Measurements from ENCODE around the gene SNX17. TPM values are rescaled to one million over a fixed set of nuclear protein-coding genes. Genes with fewer than 3 reads are reported as not detected.

The SNX17 gene
- total RNA-seq, 4 donors from 2014 or later: 104 to 130 (median 118) TPM

DNA sequence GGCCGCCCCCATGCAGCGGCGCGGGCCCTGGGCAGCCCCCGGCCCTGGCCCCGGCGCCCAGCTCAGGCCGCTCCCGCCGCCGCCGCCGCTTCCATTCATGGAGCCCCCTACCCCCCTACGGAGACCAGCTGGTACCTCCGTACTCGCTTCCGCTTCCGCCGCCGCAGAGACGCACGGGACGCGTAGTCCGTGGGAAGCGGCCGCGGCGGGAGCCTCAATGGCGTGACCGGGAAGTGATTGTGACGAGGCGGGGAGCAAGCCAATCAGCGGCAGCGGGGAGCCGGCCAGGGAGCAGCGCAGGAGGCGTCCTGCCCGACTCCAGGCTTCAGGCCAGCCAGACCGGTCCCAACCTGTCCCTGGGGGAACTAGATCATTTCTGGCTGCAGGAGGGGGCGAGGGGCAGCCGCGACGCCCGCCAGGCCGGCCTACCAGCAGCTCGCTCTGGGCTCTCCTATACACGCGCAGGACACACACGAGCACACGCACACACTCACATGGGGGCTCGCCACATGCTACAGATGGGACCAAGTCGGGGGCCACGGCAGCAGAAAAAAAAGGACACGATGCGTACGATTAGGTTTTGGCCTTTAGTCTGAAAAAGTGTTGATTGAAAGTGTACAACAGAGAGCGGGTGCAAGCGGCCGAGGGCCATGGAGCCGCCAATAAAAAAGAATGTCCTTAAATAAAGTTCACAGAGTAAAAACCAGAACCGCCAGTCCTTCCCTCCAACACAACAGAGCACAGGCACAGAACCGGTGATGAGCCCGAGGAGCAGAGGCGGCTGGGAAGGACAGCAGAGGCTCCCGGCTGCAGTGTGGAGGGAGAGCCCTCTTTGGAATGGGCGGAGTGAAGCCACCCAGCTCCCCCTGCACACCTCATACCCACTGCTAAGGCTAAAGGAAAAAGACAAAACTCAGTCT lies 10.5 kb downstream of the SNX17 start, which contains the start of gene ZNF513:
TSS of gene ZNF513 (minus strand) at position 109 of the 920 bp plus-strand sequence. CDS start 208 bp downstream, outside the sequence.
- ATAC-seq: peak; percentile 98

DNA sequence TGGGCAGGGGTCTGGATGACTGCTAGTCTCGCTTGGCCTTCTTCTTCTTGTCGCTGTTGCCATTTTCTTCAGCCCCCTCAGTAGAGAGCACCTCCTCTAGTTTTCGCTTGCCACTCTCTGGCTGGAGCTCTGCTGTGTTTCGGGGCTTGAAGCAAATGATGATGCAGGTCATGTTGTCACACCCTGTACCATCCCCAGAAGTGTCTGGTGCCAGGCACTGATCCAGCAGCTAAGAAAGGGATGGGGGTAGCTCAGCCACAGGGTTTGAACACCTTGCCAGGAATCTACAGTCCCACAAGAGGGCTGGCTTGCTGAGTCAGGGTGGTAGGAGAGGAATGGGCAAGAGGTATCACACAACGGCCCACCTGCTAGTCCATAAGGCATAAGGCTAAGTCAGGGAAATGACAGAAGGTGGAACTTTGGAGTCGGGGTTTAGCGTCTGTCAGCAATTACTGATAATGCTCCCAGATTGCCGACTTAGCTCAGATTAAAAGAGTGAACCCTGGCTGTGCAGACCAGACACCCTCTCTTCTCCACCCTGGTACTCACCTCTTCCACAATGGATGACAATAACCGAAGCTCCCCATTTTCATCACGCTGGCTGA lies 11.3 kb downstream of the SNX17 start:
- H3K27ac ChIP-seq: peak overlapping the region in 3 of 4 donors; percentile 90 to 95 (median 90)
- H3K4me3 ChIP-seq: no peak overlapping the region
- WGBS, 2 donors (ENCODE audit: low coverage in 1 of 2): 83 to 96% methylated on average over 4 to 6 of the region's 10 CpGs
- no peaks in the 10 kb centered on the region for H3K27me3 ChIP-seq
- no peak for ATAC-seq
- H3K9me3 ChIP-seq: no peaks in the 10 kb centered on the region
- peaks cover 0 to 34% (median 14%) of the 10 kb centered on the region in 3 donors for H3K4me1 ChIP-seq
- peaks cover 0 to 71% of the 10 kb centered on the region in 2 donors for H3K36me3 ChIP-seq
- TF ChIP-seq POLR2AphosphoS5 (IDR thresholded peaks at IDR 0.05) (no peak), POLR2A (IDR thresholded peaks at IDR 0.05) (no peak), EP300 (IDR thresholded peaks at IDR 0.05) (no peak)
- TF ChIP-seq, protein P1, sequence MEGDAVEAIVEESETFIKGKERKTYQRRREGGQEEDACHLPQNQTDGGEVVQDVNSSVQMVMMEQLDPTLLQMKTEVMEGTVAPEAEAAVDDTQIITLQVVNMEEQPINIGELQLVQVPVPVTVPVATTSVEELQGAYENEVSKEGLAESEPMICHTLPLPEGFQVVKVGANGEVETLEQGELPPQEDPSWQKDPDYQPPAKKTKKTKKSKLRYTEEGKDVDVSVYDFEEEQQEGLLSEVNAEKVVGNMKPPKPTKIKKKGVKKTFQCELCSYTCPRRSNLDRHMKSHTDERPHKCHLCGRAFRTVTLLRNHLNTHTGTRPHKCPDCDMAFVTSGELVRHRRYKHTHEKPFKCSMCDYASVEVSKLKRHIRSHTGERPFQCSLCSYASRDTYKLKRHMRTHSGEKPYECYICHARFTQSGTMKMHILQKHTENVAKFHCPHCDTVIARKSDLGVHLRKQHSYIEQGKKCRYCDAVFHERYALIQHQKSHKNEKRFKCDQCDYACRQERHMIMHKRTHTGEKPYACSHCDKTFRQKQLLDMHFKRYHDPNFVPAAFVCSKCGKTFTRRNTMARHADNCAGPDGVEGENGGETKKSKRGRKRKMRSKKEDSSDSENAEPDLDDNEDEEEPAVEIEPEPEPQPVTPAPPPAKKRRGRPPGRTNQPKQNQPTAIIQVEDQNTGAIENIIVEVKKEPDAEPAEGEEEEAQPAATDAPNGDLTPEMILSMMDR (IDR thresholded peaks at IDR 0.05): no peak

More for the DNA sequence above, 10.5 kb downstream of the SNX17 start, which contains the start of gene ZNF513:
- Histone ChIP-seq H3K4me3 (peak within 1 kb of the TSS; percentile 53 to 79), H3K36me3 (peaks cover 0 to 71% of the 10 kb centered on the region in 2 donors), H3K9me3 (no peaks in the 10 kb centered on the region), H3K4me1 (peaks cover 0 to 34% (median 14%) of the 10 kb centered on the region in 3 donors), H3K27me3 (no peaks in the 10 kb centered on the region), H3K27ac (peak within 1 kb of the TSS; percentile 66 to 95 (median 90))
- 22 to 38% methylated on average over 16 to 22 of the region's 67 CpGs for WGBS, 2 donors (ENCODE audit: low coverage in 1 of 2)
- TF ChIP-seq, protein P1 (IDR thresholded peaks at IDR 0.05): no peak
- TF ChIP-seq POLR2AphosphoS5 (IDR thresholded peaks at IDR 0.05) (peak; percentile 89), POLR2A (IDR thresholded peaks at IDR 0.05) (peak; percentile 27 to 28), EP300 (IDR thresholded peaks at IDR 0.05) (no peak)

DNA sequence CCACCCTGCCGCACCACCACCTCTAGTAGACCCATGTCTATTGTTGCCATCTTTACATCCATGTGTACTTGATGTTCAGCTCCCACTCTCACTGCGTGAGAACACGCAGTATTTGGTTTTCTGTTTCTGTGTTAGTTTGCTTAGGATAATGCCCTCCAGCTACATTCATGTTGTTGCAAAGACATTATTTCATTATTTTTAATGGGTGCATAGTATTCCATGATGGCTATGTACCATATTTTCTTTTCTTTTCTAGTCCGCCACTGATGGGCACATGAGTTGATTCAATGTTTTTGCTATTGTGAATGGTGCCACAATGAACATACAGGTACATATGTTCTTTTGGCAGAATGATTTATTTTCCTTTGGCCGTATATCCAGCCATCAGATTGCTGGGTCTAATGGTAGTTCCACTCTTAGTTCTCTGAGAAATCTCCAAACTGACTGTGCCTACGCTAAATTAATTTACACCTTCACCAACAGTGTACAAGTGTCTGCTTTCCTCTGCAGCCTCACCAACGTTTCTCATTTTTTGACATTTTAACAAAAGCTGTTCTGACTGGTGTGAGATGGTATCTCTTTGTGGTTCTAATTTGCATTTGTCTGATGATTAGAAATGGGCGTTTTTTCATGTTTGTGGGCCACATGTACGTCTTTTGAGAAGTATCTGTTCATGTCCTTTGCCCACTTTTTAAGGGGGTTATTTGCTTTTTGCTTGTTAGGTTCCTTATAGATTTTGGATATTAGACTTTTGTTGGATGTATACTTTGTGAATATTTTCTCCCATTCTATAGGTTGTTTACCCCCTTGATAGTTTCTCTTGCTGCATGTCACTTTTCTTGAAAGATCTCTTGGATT lies 20.6 kb downstream of the SNX17 start:
- Histone ChIP-seq H3K27ac (no peak overlapping the region), H3K9me3 (no peaks in the 10 kb centered on the region), H3K36me3 (peaks cover 0 to 22% of the 10 kb centered on the region in 2 donors), H3K4me3 (no peak overlapping the region), H3K27me3 (no peaks in the 10 kb centered on the region), H3K4me1 (no peaks in the 10 kb centered on the region)
- WGBS, 2 donors (ENCODE audit: low coverage in 1 of 2): 91 to 95% methylated on average over 8 to 9 of the region's 9 CpGs
- ATAC-seq: no peak
- TF ChIP-seq, protein P1 (IDR thresholded peaks at IDR 0.05): no peak
- TF ChIP-seq POLR2A (IDR thresholded peaks at IDR 0.05): no peak
- TF ChIP-seq EP300 (IDR thresholded peaks at IDR 0.05): no peak
- no peak for TF ChIP-seq POLR2AphosphoS5 (IDR thresholded peaks at IDR 0.05)

DNA sequence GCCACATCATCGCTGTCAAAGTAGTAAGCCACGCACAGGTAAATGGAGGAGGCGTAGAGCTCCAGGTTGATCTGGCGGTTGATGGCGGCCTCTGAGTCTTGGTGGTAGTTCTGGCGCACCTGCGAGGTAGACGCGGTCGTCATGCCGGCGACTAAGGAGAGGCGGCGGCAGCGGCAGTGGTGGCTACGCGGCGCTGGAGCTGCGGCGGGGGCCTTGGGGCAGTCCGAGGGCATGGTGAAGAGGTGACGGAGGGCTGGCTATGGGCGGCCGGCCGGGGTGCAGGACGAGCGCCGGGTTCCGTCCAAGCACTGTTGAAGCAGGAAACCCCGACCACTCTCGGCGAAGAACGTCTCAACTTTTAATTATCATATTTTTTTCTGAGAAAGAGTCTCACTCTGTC lies 22.8 kb downstream of the SNX17 start:
- TF ChIP-seq, protein P1 (IDR thresholded peaks at IDR 0.05): no peak
- TF ChIP-seq EP300 (IDR thresholded peaks at IDR 0.05) (no peak), POLR2A (IDR thresholded peaks at IDR 0.05) (no peak), POLR2AphosphoS5 (IDR thresholded peaks at IDR 0.05) (no peak)
- no peak for ATAC-seq
- Histone ChIP-seq H3K36me3 (peaks cover 0 to 9% of the 10 kb centered on the region in 2 donors), H3K27ac (no peak overlapping the region), H3K4me1 (no peaks in the 10 kb centered on the region), H3K4me3 (no peak overlapping the region), H3K9me3 (no peaks in the 10 kb centered on the region), H3K27me3 (no peaks in the 10 kb centered on the region)
- 72 to 98% methylated on average over 3 to 15 of the region's 33 CpGs for WGBS, 2 donors (ENCODE audit: low coverage in 1 of 2)

All from gastroesophageal sphincter (tissue), 4 donors.